CD4-positive, alpha-beta T cell (primary cell): ENCODE data around the gene PIK3IP1. TPM values are rescaled to one million over a fixed set of nuclear protein-coding genes. Genes with fewer than 3 reads are reported as not detected.

Experiments
- ATAC-seq: fragments of 200-7000 bp; cut with Tn5 transposase; one replicate; pipeline ENCODE4 v1.10.0; 2022; ENCODE audit warnings: mild to moderate bottlenecking; ENCODE audit not compliant: poor library complexity
- CTCF ChIA-PET: fragments of 350-600 bp; sonication (Branson Sonifier 250); formaldehyde crosslinking; loops from one replicate; lab custom pipeline; 2021; ENCODE audit warnings: antibody characterized with exemption, inconsistent platforms; lab: Charles Lee
- POLR2A ChIA-PET: fragments of 350-600 bp; sonication (Branson Sonifier 250); formaldehyde crosslinking; loops from one replicate; lab custom pipeline; 2021; ENCODE audit warnings: antibody characterized with exemption, inconsistent platforms; lab: Charles Lee
- DNase-seq, 14 experiments: peaks; one replicate each; pipeline ENCODE4 v3.0.0-alpha.2; 2013 to 2020; ENCODE audit warnings: mixed read lengths in 2 of 14
- H3K27ac ChIP-seq, 2 donors: one replicate each; pipeline versions ENCODE4 v1.5.1 to v1.7.0; 2013; ENCODE audit warnings: low read length in 2 of 2, low read depth in 1 of 2, mild to moderate bottlenecking in 1 of 2
- H3K27me3 ChIP-seq, 2 experiments: 1 replicate in 1 of 2; 2 replicates in 1 of 2; pipeline versions ENCODE4 v1.6.1 to v1.7.0; 2013; ENCODE audit warnings: low read length in 2 of 2, control low read depth in 1 of 2, mild to moderate bottlenecking in 1 of 2, moderate library complexity in 1 of 2; ENCODE audit not compliant: insufficient read depth in 2 of 2, control insufficient read depth in 1 of 2
- H3K36me3 ChIP-seq: one replicate; pipeline ENCODE4 v1.6.1; 2013; ENCODE audit warnings: low read length, control low read depth; ENCODE audit not compliant: insufficient read depth
- H3K4me1 ChIP-seq: one replicate; pipeline ENCODE4 v1.6.1; 2013; ENCODE audit warnings: low read length, control low read depth; ENCODE audit not compliant: insufficient read depth
- H3K4me3 ChIP-seq: one replicate; pipeline ENCODE4 v1.5.1; 2013; ENCODE audit warnings: mild to moderate bottlenecking, low read length, moderate library complexity
- H3K9me3 ChIP-seq, 2 experiments: 1 replicate in 1 of 2; 2 replicates in 1 of 2; pipeline versions ENCODE4 v1.6.1 to v1.7.0; 2013; ENCODE audit warnings: low read length in 2 of 2, mild to moderate bottlenecking in 2 of 2, control low read depth in 1 of 2, moderate library complexity in 1 of 2; ENCODE audit not compliant: control insufficient read depth in 1 of 2, insufficient read depth in 1 of 2
- H3K27ac Mint-ChIP-seq: one replicate; pipeline ENCODE4 v1.8.0; 2020; ENCODE audit warnings: mixed read lengths
- H3K27me3 Mint-ChIP-seq: one replicate; pipeline ENCODE4 v1.8.0; 2021; ENCODE audit warnings: mixed read lengths
- H3K36me3 Mint-ChIP-seq: one replicate; pipeline ENCODE4 v1.8.0; 2021; ENCODE audit warnings: low read depth, mixed read lengths
- H3K4me1 Mint-ChIP-seq: one replicate; pipeline ENCODE4 v1.8.0; 2021; ENCODE audit warnings: low read depth, mixed read lengths
- H3K4me3 Mint-ChIP-seq: one replicate; pipeline ENCODE4 v1.8.0; 2020; ENCODE audit warnings: mild to moderate bottlenecking, mixed read lengths
- H3K9me3 Mint-ChIP-seq: one replicate; pipeline ENCODE4 v1.8.0; 2020; ENCODE audit warnings: mixed read lengths
- intact Hi-C, 2 experiments: fragments of 100-400 bp; cut with DNase I in 1 of 2; cut with micrococcal nuclease in 1 of 2; formaldehyde crosslinking; loops; one replicate each; pipeline versions ENCODE4 v1.15.1 to v1.9.0; 2023 to 2025; cut with DNase I, micrococcal nuclease
- total RNA-seq, 174 experiments: library from RNA in 2 of 174; stranded (reverse) in 2 of 174; gene quantifications; one replicate each; pipeline ENCODE4 v1.2.3 and lab custom pipeline; 2021 to 2026
- TF ChIP-seq, protein P1 (sequence below): fragments of 200-600 bp; IDR thresholded peaks from one replicate; pipeline ENCODE4 v1.8.0; 2022; ENCODE audit warnings: antibody characterized with exemption, mild to moderate bottlenecking

The PIK3IP1 gene
- total RNA-seq, 2 experiments from 2014 or later = 1,063 to 1,072 TPM

- no peak overlapping the region for H3K4me3 ChIP-seq
- ChIA-PET CTCF (interaction anchor here (1.1 to 2.0 kb wide), 2 partner anchors 11 to 30 kb away, joined by 4 read pairs; no protein-coding TSS in a partner anchor), POLR2A (interaction anchor here (1.5 to 3.8 kb wide), 3 partner anchors 10 to 12 kb away, joined by 5 to 28 read pairs (median 15); partner anchors contain the start of gene PIK3IP1)
- no peak overlapping the region for H3K4me3 Mint-ChIP-seq
- H3K4me1 ChIP-seq = peaks cover 20% of the 10 kb centered on the region
- no peaks in the 10 kb centered on the region for H3K9me3 ChIP-seq
- ATAC-seq (no peak), DNase-seq (no peak)
- no peaks in the 10 kb centered on the region for H3K27me3 ChIP-seq
- no peak overlapping the region for H3K27ac Mint-ChIP-seq
- no peaks in the 10 kb centered on the region for H3K27me3 Mint-ChIP-seq
- H3K9me3 Mint-ChIP-seq = no peaks in the 10 kb centered on the region
- no peak overlapping the region for H3K27ac ChIP-seq
- peaks cover 68% of the 10 kb centered on the region for H3K4me1 Mint-ChIP-seq
- TF ChIP-seq, protein P1, sequence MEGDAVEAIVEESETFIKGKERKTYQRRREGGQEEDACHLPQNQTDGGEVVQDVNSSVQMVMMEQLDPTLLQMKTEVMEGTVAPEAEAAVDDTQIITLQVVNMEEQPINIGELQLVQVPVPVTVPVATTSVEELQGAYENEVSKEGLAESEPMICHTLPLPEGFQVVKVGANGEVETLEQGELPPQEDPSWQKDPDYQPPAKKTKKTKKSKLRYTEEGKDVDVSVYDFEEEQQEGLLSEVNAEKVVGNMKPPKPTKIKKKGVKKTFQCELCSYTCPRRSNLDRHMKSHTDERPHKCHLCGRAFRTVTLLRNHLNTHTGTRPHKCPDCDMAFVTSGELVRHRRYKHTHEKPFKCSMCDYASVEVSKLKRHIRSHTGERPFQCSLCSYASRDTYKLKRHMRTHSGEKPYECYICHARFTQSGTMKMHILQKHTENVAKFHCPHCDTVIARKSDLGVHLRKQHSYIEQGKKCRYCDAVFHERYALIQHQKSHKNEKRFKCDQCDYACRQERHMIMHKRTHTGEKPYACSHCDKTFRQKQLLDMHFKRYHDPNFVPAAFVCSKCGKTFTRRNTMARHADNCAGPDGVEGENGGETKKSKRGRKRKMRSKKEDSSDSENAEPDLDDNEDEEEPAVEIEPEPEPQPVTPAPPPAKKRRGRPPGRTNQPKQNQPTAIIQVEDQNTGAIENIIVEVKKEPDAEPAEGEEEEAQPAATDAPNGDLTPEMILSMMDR = no peak
- intact Hi-C loops = no loop called here
- no peaks in the 10 kb centered on the region for H3K36me3 ChIP-seq
- peaks cover 49% of the 10 kb centered on the region for H3K36me3 Mint-ChIP-seq
Measured at GRCh38 chr22:31302537-31302936, 10.2 kb upstream of the PIK3IP1 start.

DNA sequence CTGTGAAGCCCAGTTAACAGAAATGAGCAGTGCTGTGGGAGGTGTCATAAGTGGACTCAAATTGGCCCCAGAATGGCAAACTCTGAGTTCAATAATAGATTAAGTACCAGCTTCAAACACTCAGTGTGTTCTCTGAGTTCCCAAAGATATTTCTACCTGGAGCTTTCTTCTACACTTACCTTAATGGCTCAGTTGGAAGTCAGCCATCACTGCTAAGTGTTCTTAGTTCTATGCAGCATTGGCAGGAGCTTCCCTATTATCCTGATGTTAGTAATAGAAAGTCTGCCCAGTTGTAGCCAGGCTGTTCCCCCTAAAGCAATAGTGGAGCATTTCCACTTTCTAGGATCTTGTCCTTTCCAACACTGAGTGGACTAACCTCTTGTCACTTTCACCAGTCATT lies 9.7 kb upstream of the PIK3IP1 start:
- POLR2A ChIA-PET = interaction anchor here (0.8 to 3.8 kb wide), 4 partner anchors 9 to 16 kb away, joined by 3 to 28 read pairs (median 10); partner anchors contain the start of gene PIK3IP1
- no peak overlapping the region for H3K27ac Mint-ChIP-seq
- Histone ChIP-seq H3K4me1 (peaks cover 22% of the 10 kb centered on the region), H3K4me3 (no peak overlapping the region), H3K9me3 (no peaks in the 10 kb centered on the region), H3K27ac (no peak overlapping the region), H3K27me3 (no peaks in the 10 kb centered on the region), H3K36me3 (no peaks in the 10 kb centered on the region)
- intact Hi-C loops = no loop called here
- CTCF ChIA-PET = interaction anchor here (1.1 to 2.0 kb wide), 3 partner anchors 9 to 29 kb away, joined by 3 to 4 read pairs (median 4); no protein-coding TSS in a partner anchor
- H3K27me3 Mint-ChIP-seq = no peaks in the 10 kb centered on the region
- H3K4me3 Mint-ChIP-seq = no peak overlapping the region
- TF ChIP-seq, protein P1 = no peak
- no peak for ATAC-seq
- peaks cover 49% of the 10 kb centered on the region for H3K36me3 Mint-ChIP-seq
- no peak for DNase-seq
- no peaks in the 10 kb centered on the region for H3K9me3 Mint-ChIP-seq
- peaks cover 66% of the 10 kb centered on the region for H3K4me1 Mint-ChIP-seq

DNA sequence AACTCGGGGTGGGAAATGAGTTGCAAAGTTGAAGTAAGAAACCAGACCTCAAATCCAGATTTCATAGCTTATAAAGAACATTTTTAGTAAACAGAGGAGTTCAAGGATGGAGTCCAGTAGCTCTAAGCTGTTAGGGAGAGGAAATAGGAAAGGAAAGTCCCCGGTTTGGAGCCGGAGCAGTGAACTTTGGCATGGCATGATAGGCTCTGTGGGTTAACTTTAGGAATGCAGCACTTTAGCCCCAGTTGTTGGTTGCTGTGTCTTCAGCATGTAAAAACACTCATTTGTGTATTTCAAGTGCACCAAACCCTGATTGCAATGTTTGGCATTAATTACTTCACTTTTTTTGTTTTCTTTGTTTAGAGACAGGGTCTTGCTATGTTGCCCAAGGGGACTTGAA lies 8.6 kb upstream of the PIK3IP1 start:
- Histone ChIP-seq H3K27ac (no peak overlapping the region), H3K36me3 (no peaks in the 10 kb centered on the region), H3K27me3 (no peaks in the 10 kb centered on the region), H3K4me3 (no peak overlapping the region), H3K4me1 (peaks cover 15% of the 10 kb centered on the region), H3K9me3 (no peaks in the 10 kb centered on the region)
- DNase-seq (no peak), ATAC-seq (no peak)
- H3K4me1 Mint-ChIP-seq = peaks cover 66% of the 10 kb centered on the region
- peaks cover 41% of the 10 kb centered on the region for H3K36me3 Mint-ChIP-seq
- no peaks in the 10 kb centered on the region for H3K27me3 Mint-ChIP-seq
- POLR2A ChIA-PET = interaction anchor here (1.1 to 14.2 kb wide), 3 partner anchors 9 to 24 kb away, joined by 5 to 1064 read pairs (median 28); partner anchors contain the start of gene PIK3IP1
- no peaks in the 10 kb centered on the region for H3K9me3 Mint-ChIP-seq
- TF ChIP-seq, protein P1 = no peak
- H3K27ac Mint-ChIP-seq = no peak overlapping the region
- no peak overlapping the region for H3K4me3 Mint-ChIP-seq
- CTCF ChIA-PET = interaction anchor here (1.2 to 1.7 kb wide), 2 partner anchors 11 to 12 kb away, joined by 3 to 9 read pairs; no protein-coding TSS in a partner anchor
- intact Hi-C loops = no loop called here
